ENCODE measurements around the gene PLIN5. TPM values are rescaled to one million over a fixed set of nuclear protein-coding genes. Genes with fewer than 3 reads are reported as not detected.

The PLIN5 gene
- total RNA-seq, 2 experiments from 2014 or later, result 0.31 to 0.93 TPM

- intact Hi-C loops (cut with DNase I, micrococcal nuclease), result no loop called here
- no peak for ATAC-seq (ENCODE audit: poor library complexity)
- Mint-ChIP-seq H3K9me3 (no peaks in the 10 kb centered on the region), H3K27me3 (no peaks in the 10 kb centered on the region), H3K4me3 (no peak overlapping the region), H3K27ac (no peak overlapping the region), H3K36me3 (ENCODE audit: low read depth) (no peaks in the 10 kb centered on the region), H3K4me1 (ENCODE audit: low read depth) (no peaks in the 10 kb centered on the region)
- Histone ChIP-seq H3K4me3 (ENCODE audit: low read length) (no peak overlapping the region), H3K4me1 (ENCODE audit: insufficient read depth, low read length) (no peaks in the 10 kb centered on the region), H3K36me3 (ENCODE audit: insufficient read depth, low read length) (no peaks in the 10 kb centered on the region), H3K27ac (ENCODE audit: low read depth in 1 of 2, low read length in 2 of 2) (no peak overlapping the region), H3K9me3 (ENCODE audit: control insufficient read depth in 1 of 2, insufficient read depth in 1 of 2, low read length in 2 of 2) (peaks cover 0 to 12% of the 10 kb centered on the region in 2 experiments), H3K27me3 (ENCODE audit: control insufficient read depth in 1 of 2, insufficient read depth in 2 of 2, low read length in 2 of 2) (no peaks in the 10 kb centered on the region)
- ChIA-PET POLR2A (no interaction called here), CTCF (no interaction called here)
- DNase-seq, result no peak
- TF ChIP-seq, protein P1, sequence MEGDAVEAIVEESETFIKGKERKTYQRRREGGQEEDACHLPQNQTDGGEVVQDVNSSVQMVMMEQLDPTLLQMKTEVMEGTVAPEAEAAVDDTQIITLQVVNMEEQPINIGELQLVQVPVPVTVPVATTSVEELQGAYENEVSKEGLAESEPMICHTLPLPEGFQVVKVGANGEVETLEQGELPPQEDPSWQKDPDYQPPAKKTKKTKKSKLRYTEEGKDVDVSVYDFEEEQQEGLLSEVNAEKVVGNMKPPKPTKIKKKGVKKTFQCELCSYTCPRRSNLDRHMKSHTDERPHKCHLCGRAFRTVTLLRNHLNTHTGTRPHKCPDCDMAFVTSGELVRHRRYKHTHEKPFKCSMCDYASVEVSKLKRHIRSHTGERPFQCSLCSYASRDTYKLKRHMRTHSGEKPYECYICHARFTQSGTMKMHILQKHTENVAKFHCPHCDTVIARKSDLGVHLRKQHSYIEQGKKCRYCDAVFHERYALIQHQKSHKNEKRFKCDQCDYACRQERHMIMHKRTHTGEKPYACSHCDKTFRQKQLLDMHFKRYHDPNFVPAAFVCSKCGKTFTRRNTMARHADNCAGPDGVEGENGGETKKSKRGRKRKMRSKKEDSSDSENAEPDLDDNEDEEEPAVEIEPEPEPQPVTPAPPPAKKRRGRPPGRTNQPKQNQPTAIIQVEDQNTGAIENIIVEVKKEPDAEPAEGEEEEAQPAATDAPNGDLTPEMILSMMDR (IDR thresholded peaks at IDR 0.05), result no peak
Observed at GRCh38 chr19:4519521-4520277, 15.3 kb downstream of the PLIN5 start.

- Histone ChIP-seq H3K4me3 (ENCODE audit: low read length) (no peak overlapping the region), H3K4me1 (ENCODE audit: insufficient read depth, low read length) (no peaks in the 10 kb centered on the region), H3K27me3 (ENCODE audit: control insufficient read depth in 1 of 2, insufficient read depth in 2 of 2, low read length in 2 of 2) (no peaks in the 10 kb centered on the region), H3K9me3 (ENCODE audit: control insufficient read depth in 1 of 2, insufficient read depth in 1 of 2, low read length in 2 of 2) (peaks cover 0 to 12% of the 10 kb centered on the region in 2 experiments), H3K27ac (ENCODE audit: low read depth in 1 of 2, low read length in 2 of 2) (no peak overlapping the region), H3K36me3 (ENCODE audit: insufficient read depth, low read length) (no peaks in the 10 kb centered on the region)
- no peak overlapping the region for H3K4me3 Mint-ChIP-seq
- TF ChIP-seq, protein P1 (IDR thresholded peaks at IDR 0.05), result no peak
- H3K27ac Mint-ChIP-seq, result no peak overlapping the region
- no peaks in the 10 kb centered on the region for H3K36me3 Mint-ChIP-seq (ENCODE audit: low read depth)
- DNase-seq (no peak), ATAC-seq (ENCODE audit: poor library complexity) (no peak)
- no peaks in the 10 kb centered on the region for H3K4me1 Mint-ChIP-seq (ENCODE audit: low read depth)
- ChIA-PET CTCF (no interaction called here), POLR2A (no interaction called here)
- no peaks in the 10 kb centered on the region for H3K27me3 Mint-ChIP-seq
- H3K9me3 Mint-ChIP-seq, result no peaks in the 10 kb centered on the region
- intact Hi-C loops (cut with DNase I, micrococcal nuclease), result no loop called here
Observed at GRCh38 chr19:4519172-4519496, 15.9 kb downstream of the PLIN5 start.

- H3K36me3 ChIP-seq (ENCODE audit: insufficient read depth, low read length), result no peaks in the 10 kb centered on the region
- Mint-ChIP-seq H3K36me3 (ENCODE audit: low read depth) (no peaks in the 10 kb centered on the region), H3K4me3 (no peak within 1 kb of the TSS), H3K4me1 (ENCODE audit: low read depth) (no peaks in the 10 kb centered on the region), H3K27me3 (no peaks in the 10 kb centered on the region), H3K27ac (no peak within 1 kb of the TSS), H3K9me3 (no peaks in the 10 kb centered on the region)
- H3K4me1 ChIP-seq (ENCODE audit: insufficient read depth, low read length), result no peaks in the 10 kb centered on the region
- DNase-seq, result no peak
- intact Hi-C loops (cut with DNase I, micrococcal nuclease), result no loop called here
- no peaks in the 10 kb centered on the region for H3K27me3 ChIP-seq (ENCODE audit: control insufficient read depth in 1 of 2, insufficient read depth in 2 of 2, low read length in 2 of 2)
- ATAC-seq (ENCODE audit: poor library complexity), result no peak
- ChIA-PET POLR2A (no interaction called here), CTCF (interaction anchor here (0.6 kb wide), 1 partner anchor 286 kb away, joined by 3 read pairs; no protein-coding TSS in a partner anchor)
- no peak within 1 kb of the TSS for H3K27ac ChIP-seq (ENCODE audit: low read depth in 1 of 2, low read length in 2 of 2)
- no peak within 1 kb of the TSS for H3K4me3 ChIP-seq (ENCODE audit: low read length)
- peaks cover 0 to 12% of the 10 kb centered on the region in 2 experiments for H3K9me3 ChIP-seq (ENCODE audit: control insufficient read depth in 1 of 2, insufficient read depth in 1 of 2, low read length in 2 of 2)
- TF ChIP-seq, protein P1 (IDR thresholded peaks at IDR 0.05), result no peak
Observed at GRCh38 chr19:4518345-4519171, 16.5 kb downstream of the PLIN5 start, which contains the start of gene PLIN4. Gene PLIN4, minus strand, starts transcription at chr19:4518486. Its CDS starts 214 bp downstream, at chr19:4518272.

Data from CD4-positive, alpha-beta T cell (primary cell).